Measurements from ENCODE around the gene IQGAP3.

DNA sequence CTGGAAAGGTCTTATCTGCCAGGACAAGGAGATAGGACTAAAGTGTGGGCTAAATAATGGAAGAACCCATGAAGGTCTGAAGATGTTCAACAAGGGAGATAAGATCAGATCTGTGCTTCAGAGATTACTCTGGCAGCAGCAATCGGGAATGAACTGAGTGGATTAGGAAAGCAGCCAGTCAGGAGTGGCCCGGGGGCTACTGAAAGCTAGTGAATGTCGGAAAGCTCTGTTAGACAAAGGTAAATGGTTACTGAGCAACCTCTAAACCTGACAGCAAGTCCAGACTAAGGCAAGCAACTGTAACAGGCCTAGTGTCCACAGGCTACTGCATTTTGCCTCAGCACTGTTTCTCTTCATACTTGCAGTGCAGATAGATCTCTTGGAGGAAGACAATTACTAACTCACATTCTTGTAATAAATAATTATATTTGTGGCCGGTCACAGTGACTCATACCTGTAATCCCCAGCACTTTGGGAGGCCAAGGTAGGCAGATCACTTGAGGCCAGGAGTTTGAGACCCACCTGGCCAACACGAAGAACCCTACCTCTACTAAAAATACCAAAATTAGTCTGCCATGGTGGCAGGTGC is 12.5 kb downstream of the IQGAP3 start:
- TF ChIP-seq, protein P1, sequence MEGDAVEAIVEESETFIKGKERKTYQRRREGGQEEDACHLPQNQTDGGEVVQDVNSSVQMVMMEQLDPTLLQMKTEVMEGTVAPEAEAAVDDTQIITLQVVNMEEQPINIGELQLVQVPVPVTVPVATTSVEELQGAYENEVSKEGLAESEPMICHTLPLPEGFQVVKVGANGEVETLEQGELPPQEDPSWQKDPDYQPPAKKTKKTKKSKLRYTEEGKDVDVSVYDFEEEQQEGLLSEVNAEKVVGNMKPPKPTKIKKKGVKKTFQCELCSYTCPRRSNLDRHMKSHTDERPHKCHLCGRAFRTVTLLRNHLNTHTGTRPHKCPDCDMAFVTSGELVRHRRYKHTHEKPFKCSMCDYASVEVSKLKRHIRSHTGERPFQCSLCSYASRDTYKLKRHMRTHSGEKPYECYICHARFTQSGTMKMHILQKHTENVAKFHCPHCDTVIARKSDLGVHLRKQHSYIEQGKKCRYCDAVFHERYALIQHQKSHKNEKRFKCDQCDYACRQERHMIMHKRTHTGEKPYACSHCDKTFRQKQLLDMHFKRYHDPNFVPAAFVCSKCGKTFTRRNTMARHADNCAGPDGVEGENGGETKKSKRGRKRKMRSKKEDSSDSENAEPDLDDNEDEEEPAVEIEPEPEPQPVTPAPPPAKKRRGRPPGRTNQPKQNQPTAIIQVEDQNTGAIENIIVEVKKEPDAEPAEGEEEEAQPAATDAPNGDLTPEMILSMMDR (IDR thresholded peaks at IDR 0.05): no peak
- no peak for TF ChIP-seq ZFX (IDR thresholded peaks at IDR 0.05; ENCODE audit: borderline replicate concordance)

All from 22Rv1 (cell line).